Naive thymus-derived CD8-positive, alpha-beta T cell (primary cell): ENCODE results near the gene ING3. TPM values are rescaled to one million over a fixed set of nuclear protein-coding genes. Genes with fewer than 3 reads are reported as not detected.

Experiments used
- polyA plus RNA-seq, 3 donors: library from polyadenylated mRNA; unstranded; fragments of 300-500 nt; fragmentation: Illumina TruSeq; gene quantifications; one replicate each; pipeline ENCODE4 v1.2.3, GENCODE V29; 2021
- total RNA-seq, 8 experiments: library from RNA in 2 of 8; stranded (reverse) in 2 of 8; gene quantifications; one replicate each; pipeline ENCODE4 v1.2.3 and lab custom pipeline; 2021 to 2026

The ING3 gene
- total and polyA plus RNA-seq, 5 experiments from 2014 or later, result 27.8 to 34.3 (median 29.4) TPM

Other genes with a start within 250 kb of the ING3 start
- not detected for gene TSPAN12, start 92.6 kb upstream of the ING3 start, total RNA-seq
- gene TSPAN12, start 92.6 kb upstream of the ING3 start, polyA plus RNA-seq, result not detected
- gene CPED1, start 37.9 kb downstream of the ING3 start, total RNA-seq, result not detected
- gene CPED1, start 37.9 kb downstream of the ING3 start, polyA plus RNA-seq, result not detected